DND-41 (cell line): Measurements from ENCODE around the gene PRICKLE2.

Experiments
- ATAC-seq: fragments of 200-7000 bp; cut with Tn5 transposase; 3 replicates; pipeline ENCODE4 v1.9.1; 2021; ENCODE audit warnings: low read depth; ENCODE audit not compliant: insufficient read depth
- DNase-seq: peaks from one replicate; pipeline ENCODE4 v3.0.0-alpha.2; 2020
- H2AFZ ChIP-seq: 2 replicates; pipeline ENCODE4 v1.6.0; 2012; ENCODE audit warnings: low read depth, low read length
- H3K27ac ChIP-seq: 2 replicates; pipeline ENCODE4 v1.5.1; 2012; ENCODE audit warnings: low read length, inconsistent platforms
- H3K27me3 ChIP-seq: fragments of 200-600 bp; sonication (generic); 2 replicates; pipeline ENCODE4 v1.6.0; 2012; ENCODE audit warnings: low read length, mild to moderate bottlenecking, inconsistent platforms; ENCODE audit not compliant: insufficient read depth, poor library complexity
- H3K36me3 ChIP-seq: 2 replicates; pipeline ENCODE4 v1.5.1; 2012; ENCODE audit warnings: low read length, inconsistent platforms; ENCODE audit not compliant: insufficient read depth
- H3K4me1 ChIP-seq: 2 replicates; pipeline ENCODE4 v1.5.1; 2012; ENCODE audit warnings: mild to moderate bottlenecking, low read length; ENCODE audit not compliant: insufficient read depth
- H3K4me2 ChIP-seq: 2 replicates; pipeline ENCODE4 v1.6.0; 2012; ENCODE audit warnings: mild to moderate bottlenecking, moderate library complexity, low read length, inconsistent platforms; ENCODE audit not compliant: insufficient read depth
- H3K4me3 ChIP-seq, 2 experiments: fragments of 200-600 bp in 1 of 2; shearing (Covaris generic) in 1 of 2; 2 replicates each; pipeline ENCODE4 v1.5.1; 2012 to 2016; ENCODE audit warnings: inconsistent platforms in 2 of 2, low read length in 2 of 2, mild to moderate bottlenecking in 2 of 2, low read depth in 1 of 2, moderate library complexity in 1 of 2
- H3K79me2 ChIP-seq: 2 replicates; pipeline ENCODE4 v1.6.0; 2012; ENCODE audit warnings: low read length, inconsistent platforms; ENCODE audit not compliant: insufficient read depth
- H3K9ac ChIP-seq: 2 replicates; pipeline ENCODE4 v1.6.0; 2012; ENCODE audit warnings: low read depth, mild to moderate bottlenecking, inconsistent platforms, low read length, moderate library complexity
- H3K9me3 ChIP-seq: 2 replicates; pipeline ENCODE4 v1.5.1; 2012; ENCODE audit warnings: low read length, moderate library complexity, mild to moderate bottlenecking, inconsistent platforms; ENCODE audit not compliant: insufficient read depth, severe bottlenecking
- H4K20me1 ChIP-seq: 2 replicates; pipeline ENCODE4 v1.6.0; 2012; ENCODE audit warnings: low read length; ENCODE audit not compliant: insufficient read depth
- CTCF ChIP-seq: IDR thresholded peaks from 2 replicates; pipeline ENCODE4 v1.5.1; 2012; ENCODE audit warnings: borderline replicate concordance, low read length, moderate library complexity, mild to moderate bottlenecking; ENCODE audit not compliant: poor library complexity, severe bottlenecking; ENCODE audit errors: extremely low read depth
- EZH2 ChIP-seq: IDR thresholded peaks from 3 replicates; pipeline ENCODE4 v1.6.1; 2012; ENCODE audit warnings: borderline replicate concordance, low read depth, mild to moderate bottlenecking, moderate library complexity, low read length, inconsistent platforms; ENCODE audit not compliant: severe bottlenecking

PRICKLE2 gene

GRCh38 chr3:64104691-64105111 lies 120.6 kb downstream of the PRICKLE2 start:
- Histone ChIP-seq H3K27ac (no peak overlapping the region), H4K20me1 (no peaks in the 10 kb centered on the region), H2AFZ (no peak overlapping the region), H3K4me3 (no peak overlapping the region), H3K36me3 (no peaks in the 10 kb centered on the region), H3K79me2 (no peaks in the 10 kb centered on the region), H3K27me3 (no peaks in the 10 kb centered on the region), H3K4me1 (no peaks in the 10 kb centered on the region), H3K4me2 (no peak overlapping the region), H3K9ac (no peak overlapping the region), H3K9me3 (no peaks in the 10 kb centered on the region)
- DNase-seq (no peak), ATAC-seq (no peak)
- TF ChIP-seq EZH2 = no peak
- TF ChIP-seq CTCF = no peak

GRCh38 chr3:64104006-64104405 lies 121.3 kb downstream of the PRICKLE2 start:
- Histone ChIP-seq H3K4me3 (no peak overlapping the region), H3K36me3 (no peaks in the 10 kb centered on the region), H3K9ac (no peak overlapping the region), H3K27ac (no peak overlapping the region), H3K4me1 (no peaks in the 10 kb centered on the region), H4K20me1 (no peaks in the 10 kb centered on the region), H3K4me2 (no peak overlapping the region), H3K27me3 (no peaks in the 10 kb centered on the region), H3K9me3 (no peaks in the 10 kb centered on the region), H3K79me2 (no peaks in the 10 kb centered on the region), H2AFZ (no peak overlapping the region)
- ATAC-seq (no peak), DNase-seq (no peak)
- TF ChIP-seq EZH2 = no peak
- TF ChIP-seq CTCF = no peak

GRCh38 chr3:64103131-64103530 lies 122.1 kb downstream of the PRICKLE2 start:
- H4K20me1 ChIP-seq = no peaks in the 10 kb centered on the region
- no peak for TF ChIP-seq CTCF
- TF ChIP-seq EZH2 = no peak
- H3K4me2 ChIP-seq = no peak overlapping the region
- no peak overlapping the region for H3K4me3 ChIP-seq
- no peaks in the 10 kb centered on the region for H3K27me3 ChIP-seq
- no peak for DNase-seq
- H3K36me3 ChIP-seq = no peaks in the 10 kb centered on the region
- H3K9me3 ChIP-seq = no peaks in the 10 kb centered on the region
- H3K79me2 ChIP-seq = no peaks in the 10 kb centered on the region
- no peak overlapping the region for H2AFZ ChIP-seq
- no peak overlapping the region for H3K27ac ChIP-seq
- ATAC-seq = no peak
- no peak overlapping the region for H3K9ac ChIP-seq
- no peaks in the 10 kb centered on the region for H3K4me1 ChIP-seq

GRCh38 chr3:64102147-64102546 lies 123.1 kb downstream of the PRICKLE2 start:
- Histone ChIP-seq H3K4me1 (no peaks in the 10 kb centered on the region), H3K4me2 (no peak overlapping the region), H3K79me2 (no peaks in the 10 kb centered on the region), H3K9me3 (no peaks in the 10 kb centered on the region), H3K4me3 (no peak overlapping the region), H2AFZ (no peak overlapping the region), H3K27me3 (no peaks in the 10 kb centered on the region), H3K36me3 (no peaks in the 10 kb centered on the region), H3K27ac (no peak overlapping the region), H4K20me1 (no peaks in the 10 kb centered on the region), H3K9ac (no peak overlapping the region)
- TF ChIP-seq EZH2 = no peak
- no peak for TF ChIP-seq CTCF
- no peak for ATAC-seq
- no peak for DNase-seq
